HEK293 (cell line): ENCODE results near the gene PALB2.

Experiments
- CTCF ChIA-PET: fragments of 350-600 bp; formaldehyde crosslinking; extraction: SDS; loops from one replicate; lab custom pipeline; 2021; ENCODE audit warnings: antibody characterized with exemption; lab: Yijun Ruan, JAX
- POLR2A ChIA-PET: fragments of 300-600 bp; formaldehyde crosslinking; extraction: SDS; loops from one replicate; lab custom pipeline; 2020; ENCODE audit warnings: antibody characterized with exemption, inconsistent platforms; lab: Yijun Ruan, JAX
- H3K27ac ChIP-seq: fragments of 200-500 bp; sonication (Bioruptor generic); 2 replicates; pipeline ENCODE4 v1.5.1; 2014; ENCODE audit warnings: low read depth, low read length, control low read depth, inconsistent platforms; ENCODE audit errors: extremely low read depth
- H3K36me3 ChIP-seq, 2 experiments: fragments of 200-500 bp in 1 of 2; sonication (Bioruptor generic) in 1 of 2; 1 replicate in 1 of 2; 2 replicates in 1 of 2; pipeline ENCODE4 v1.5.1; 2014 to 2017; ENCODE audit warnings: inconsistent platforms in 2 of 2, low read length in 2 of 2; ENCODE audit not compliant: control insufficient read depth in 2 of 2, insufficient read depth in 1 of 2
- H3K4me1 ChIP-seq: fragments of 200-500 bp; sonication (Bioruptor generic); 2 replicates; pipeline ENCODE4 v1.5.1; 2014; ENCODE audit warnings: mild to moderate bottlenecking, low read length, inconsistent platforms; ENCODE audit not compliant: control insufficient read depth, insufficient read depth
- H3K4me3 ChIP-seq: 2 replicates; pipeline ENCODE4 v1.5.1; 2011; ENCODE audit warnings: low read depth, mild to moderate bottlenecking, control low read depth, low read length, moderate library complexity
- H3K9me3 ChIP-seq: fragments of 200-500 bp; sonication (Bioruptor generic); 2 replicates; pipeline ENCODE4 v1.5.1; 2014; ENCODE audit warnings: low read depth, low read length, inconsistent platforms; ENCODE audit not compliant: control insufficient read depth, insufficient read depth
- KLF16 ChIP-seq: fragments of 450-650 bp; formaldehyde crosslinking; IDR thresholded peaks from 2 replicates; pipeline ENCODE4 v1.5.1; 2017; ENCODE audit warnings: missing biosample characterization, missing genetic modification characterization
- KLF8 ChIP-seq: fragments of 450-650 bp; formaldehyde crosslinking; IDR thresholded peaks from 2 replicates; pipeline ENCODE4 v1.5.1; 2016; ENCODE audit warnings: missing biosample characterization, missing genetic modification characterization
- PBX3 ChIP-seq: sonication (generic); formaldehyde crosslinking; IDR thresholded peaks from 2 replicates; pipeline ENCODE4 v1.8.1; 2022; ENCODE audit warnings: mild to moderate bottlenecking, moderate library complexity, missing genetic modification reagents
- ZIC2 ChIP-seq: fragments of 450-650 bp; formaldehyde crosslinking; IDR thresholded peaks from 2 replicates; pipeline ENCODE4 v1.5.1; 2016; ENCODE audit warnings: missing biosample characterization, missing genetic modification characterization
- ZNF221 ChIP-seq: fragments of 450-650 bp; formaldehyde crosslinking; IDR thresholded peaks from 2 replicates; pipeline ENCODE4 v1.5.1; 2017; ENCODE audit warnings: missing biosample characterization, missing genetic modification characterization, borderline replicate concordance
- ZNF24 ChIP-seq: fragments of 450-650 bp; formaldehyde crosslinking; IDR thresholded peaks from 2 replicates; pipeline ENCODE4 v1.5.1; 2016; ENCODE audit warnings: missing biosample characterization, missing genetic modification characterization
- ZNF335 ChIP-seq: fragments of 450-650 bp; formaldehyde crosslinking; conservative IDR thresholded peaks from 2 replicates; pipeline ENCODE4 v1.5.1; 2016; ENCODE audit warnings: missing biosample characterization, missing genetic modification characterization
- ZNF391 ChIP-seq: fragments of 450-650 bp; formaldehyde crosslinking; IDR thresholded peaks from 2 replicates; pipeline ENCODE4 v1.5.1; 2016; ENCODE audit warnings: low read depth, missing biosample characterization, missing genetic modification characterization, borderline replicate concordance
- ZNF510 ChIP-seq: fragments of 450-650 bp; formaldehyde crosslinking; IDR thresholded peaks from 2 replicates; pipeline ENCODE4 v1.5.1; 2018; ENCODE audit warnings: mild to moderate bottlenecking, missing genetic modification characterization, missing biosample characterization; ENCODE audit not compliant: insufficient replicate concordance
- ZNF513 ChIP-seq: fragments of 450-650 bp; IDR thresholded peaks from 2 replicates; pipeline ENCODE4 v1.5.1; 2018; ENCODE audit warnings: missing biosample characterization, missing genetic modification characterization
- ZNF521 ChIP-seq: fragments of 450-650 bp; formaldehyde crosslinking; IDR thresholded peaks from 2 replicates; pipeline ENCODE4 v1.5.1; 2017; ENCODE audit warnings: missing biosample characterization, mild to moderate bottlenecking, missing genetic modification characterization
- ZNF530 ChIP-seq: fragments of 450-650 bp; formaldehyde crosslinking; IDR thresholded peaks from 2 replicates; pipeline ENCODE4 v1.5.1; 2016; ENCODE audit warnings: low read depth, missing biosample characterization, missing genetic modification characterization
- ZNF549 ChIP-seq: fragments of 450-650 bp; IDR thresholded peaks from 2 replicates; pipeline ENCODE4 v1.5.1; 2018; ENCODE audit warnings: missing biosample characterization, missing genetic modification characterization, mild to moderate bottlenecking, inconsistent platforms, moderate library complexity
- ZNF558 ChIP-seq: fragments of 450-650 bp; formaldehyde crosslinking; IDR thresholded peaks from 2 replicates; pipeline ENCODE4 v1.5.1; 2016; ENCODE audit warnings: missing biosample characterization, missing genetic modification characterization
- ZNF600 ChIP-seq: fragments of 450-650 bp; formaldehyde crosslinking; IDR thresholded peaks from 2 replicates; pipeline ENCODE4 v1.5.1; 2016; ENCODE audit warnings: missing biosample characterization, missing genetic modification characterization
- ZNF645 ChIP-seq: fragments of 450-650 bp; formaldehyde crosslinking; IDR thresholded peaks from 2 replicates; pipeline ENCODE4; 2016; ENCODE audit warnings: missing biosample characterization, missing genetic modification characterization
- ZNF701 ChIP-seq: fragments of 450-650 bp; formaldehyde crosslinking; IDR thresholded peaks from 2 replicates; pipeline ENCODE4 v1.5.1; 2016; ENCODE audit warnings: missing biosample characterization, missing genetic modification characterization
- TF ChIP-seq, protein P1 (sequence below): fragments of 450-650 bp; formaldehyde crosslinking; IDR thresholded peaks from 2 replicates; pipeline ENCODE4 v1.5.1; 2016; ENCODE audit warnings: missing biosample characterization, missing genetic modification characterization
- TF ChIP-seq, protein P2 (sequence below): fragments of 450-650 bp; formaldehyde crosslinking; IDR thresholded peaks from 2 replicates; pipeline ENCODE4 v1.5.1; 2017; ENCODE audit warnings: missing biosample characterization, missing genetic modification characterization

PALB2 gene

GRCh38 chr16:23595246-23595950 is 45.7 kb downstream of the PALB2 start:
- ChIA-PET POLR2A (no interaction called here), CTCF (no interaction called here)
- peak overlapping the region; percentile 54; the same call in 1 of the 2 replicates for H3K27ac ChIP-seq
- H3K4me1 ChIP-seq, result no peaks in the 10 kb centered on the region
- peak overlapping the region; percentile 99 for H3K4me3 ChIP-seq
- H3K36me3 ChIP-seq, result peaks cover 21 to 36% of the 10 kb centered on the region in 2 experiments
- no peak for TF ChIP-seq ZNF513 (tag by site-specific recombination)
- no peaks in the 10 kb centered on the region for H3K9me3 ChIP-seq

DNA sequence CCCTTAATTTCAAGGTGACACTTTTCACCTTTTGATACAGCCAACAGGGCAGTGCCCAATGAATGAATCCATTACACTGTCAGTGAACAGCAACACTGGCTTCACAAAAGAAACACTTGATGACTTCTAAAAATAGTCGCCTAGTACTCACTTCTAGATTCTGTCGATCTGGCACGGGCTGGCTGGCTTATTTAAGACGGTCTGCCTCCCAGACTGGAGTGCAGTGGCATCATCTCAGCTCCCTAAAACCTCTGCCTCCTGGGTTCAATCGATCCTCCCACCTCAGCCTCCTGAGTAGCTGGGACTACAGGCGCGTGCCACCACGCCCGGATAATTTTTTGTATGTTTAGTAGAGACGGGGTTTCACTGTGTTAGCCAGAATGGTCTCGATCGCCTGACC is 46.9 kb downstream of the PALB2 start:
- H3K27ac ChIP-seq, result no peak overlapping the region
- no peak for TF ChIP-seq ZNF521 (tag by site-specific recombination)
- TF ChIP-seq, all 188 proteins: peak for 0
- no peaks in the 10 kb centered on the region for H3K9me3 ChIP-seq
- ChIA-PET CTCF (no interaction called here), POLR2A (no interaction called here)
- H3K4me3 ChIP-seq, result no peak overlapping the region
- H3K4me1 ChIP-seq, result no peaks in the 10 kb centered on the region
- peaks cover 32 to 48% of the 10 kb centered on the region in 2 experiments for H3K36me3 ChIP-seq

DNA sequence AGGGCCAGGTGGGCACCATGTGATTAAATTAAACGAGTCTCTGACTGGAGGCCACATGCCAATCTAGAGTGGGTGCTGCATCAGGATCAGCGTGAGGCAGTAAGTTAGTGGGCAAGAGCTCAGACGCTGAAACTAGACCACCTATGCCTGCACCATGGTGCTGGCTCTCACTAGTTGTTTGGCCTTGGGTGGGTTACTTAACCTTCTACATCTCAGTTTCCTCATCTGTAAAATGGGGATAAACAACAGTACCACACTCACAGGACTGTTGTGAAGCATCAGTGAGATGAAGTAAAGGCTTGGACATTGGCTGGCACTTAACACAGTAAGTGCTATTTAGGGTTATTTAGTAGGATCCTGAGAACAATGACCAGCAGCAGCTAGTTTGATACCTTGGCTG is 50.9 kb downstream of the PALB2 start:
- ChIA-PET POLR2A (interaction anchor here (0.7 kb wide), 1 partner anchor 19 kb away, joined by 5 read pairs; no protein-coding TSS in a partner anchor), CTCF (no interaction called here)
- Histone ChIP-seq H3K36me3 (peaks cover 56 to 88% of the 10 kb centered on the region in 2 experiments), H3K9me3 (no peaks in the 10 kb centered on the region), H3K4me3 (no peak overlapping the region), H3K27ac (no peak overlapping the region), H3K4me1 (no peaks in the 10 kb centered on the region)
- no peak for TF ChIP-seq ZNF645 (tag by site-specific recombination)
- no peak for TF ChIP-seq ZNF24
- TF ChIP-seq ZNF558 (tag by site-specific recombination), result no peak
- TF ChIP-seq, protein P1, sequence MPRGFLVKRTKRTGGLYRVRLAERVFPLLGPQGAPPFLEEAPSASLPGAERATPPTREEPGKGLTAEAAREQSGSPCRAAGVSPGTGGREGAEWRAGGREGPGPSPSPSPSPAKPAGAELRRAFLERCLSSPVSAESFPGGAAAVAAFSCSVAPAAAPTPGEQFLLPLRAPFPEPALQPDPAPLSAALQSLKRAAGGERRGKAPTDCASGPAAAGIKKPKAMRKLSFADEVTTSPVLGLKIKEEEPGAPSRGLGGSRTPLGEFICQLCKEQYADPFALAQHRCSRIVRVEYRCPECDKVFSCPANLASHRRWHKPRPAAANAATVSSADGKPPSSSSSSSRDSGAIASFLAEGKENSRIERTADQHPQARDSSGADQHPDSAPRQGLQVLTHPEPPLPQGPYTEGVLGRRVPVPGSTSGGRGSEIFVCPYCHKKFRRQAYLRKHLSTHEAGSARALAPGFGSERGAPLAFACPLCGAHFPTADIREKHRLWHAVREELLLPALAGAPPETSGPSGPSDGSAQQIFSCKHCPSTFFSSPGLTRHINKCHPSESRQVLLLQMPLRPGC (tag by site-specific recombination), result no peak
- TF ChIP-seq ZNF510 (tag by site-specific recombination), result no peak
- no peak for TF ChIP-seq ZNF600 (tag by site-specific recombination)
- no peak for TF ChIP-seq ZNF549 (tag by site-specific recombination)

DNA sequence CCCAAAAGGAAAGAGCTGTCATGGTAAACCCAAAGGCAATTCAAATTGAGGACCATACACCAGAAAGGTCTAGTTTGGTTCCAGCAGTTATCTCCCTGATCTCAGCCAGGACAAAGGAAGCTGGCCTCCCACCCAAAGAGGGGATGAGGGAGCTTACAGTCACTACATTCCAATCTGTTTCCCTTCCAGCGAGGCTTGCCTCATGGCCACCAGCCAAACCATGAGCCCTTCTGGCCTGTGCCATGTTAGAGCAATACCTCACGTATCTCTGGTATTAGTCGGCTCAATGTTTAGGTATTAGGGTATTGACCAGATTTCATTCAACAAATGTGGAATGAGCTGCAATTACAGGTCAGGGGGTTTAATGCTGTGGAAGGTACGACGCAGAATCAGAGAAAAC is 53.4 kb downstream of the PALB2 start:
- ChIA-PET POLR2A (no interaction called here), CTCF (interaction anchor here (1.7 kb wide), 1 partner anchor 9 kb away, joined by 6 read pairs; no protein-coding TSS in a partner anchor)
- peaks cover 50 to 86% of the 10 kb centered on the region in 2 experiments for H3K36me3 ChIP-seq
- TF ChIP-seq ZNF335 (no peak), PBX3 (CRISPR knock-in tag) (no peak), ZNF701 (tag by site-specific recombination) (no peak), ZNF221 (tag by site-specific recombination) (no peak), KLF16 (tag by site-specific recombination) (no peak), KLF8 (tag by site-specific recombination) (no peak), ZNF530 (tag by site-specific recombination) (no peak), ZNF391 (tag by site-specific recombination) (no peak), ZIC2 (no peak)
- TF ChIP-seq, protein P2, sequence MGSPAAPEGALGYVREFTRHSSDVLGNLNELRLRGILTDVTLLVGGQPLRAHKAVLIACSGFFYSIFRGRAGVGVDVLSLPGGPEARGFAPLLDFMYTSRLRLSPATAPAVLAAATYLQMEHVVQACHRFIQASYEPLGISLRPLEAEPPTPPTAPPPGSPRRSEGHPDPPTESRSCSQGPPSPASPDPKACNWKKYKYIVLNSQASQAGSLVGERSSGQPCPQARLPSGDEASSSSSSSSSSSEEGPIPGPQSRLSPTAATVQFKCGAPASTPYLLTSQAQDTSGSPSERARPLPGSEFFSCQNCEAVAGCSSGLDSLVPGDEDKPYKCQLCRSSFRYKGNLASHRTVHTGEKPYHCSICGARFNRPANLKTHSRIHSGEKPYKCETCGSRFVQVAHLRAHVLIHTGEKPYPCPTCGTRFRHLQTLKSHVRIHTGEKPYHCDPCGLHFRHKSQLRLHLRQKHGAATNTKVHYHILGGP, result no peak

More for the DNA sequence above, 53.4 kb downstream of the PALB2 start:
- H3K4me3 ChIP-seq, result no peak overlapping the region
- H3K27ac ChIP-seq, result no peak overlapping the region
- H3K9me3 ChIP-seq, result no peaks in the 10 kb centered on the region
- no peaks in the 10 kb centered on the region for H3K4me1 ChIP-seq
